SK-N-SH treated with all-trans-retinoic acid at 6 μM for 48 hours (cell line): ENCODE results near the gene AGBL1.

Source experiments
- ATAC-seq: fragments of 200-7000 bp; cut with Tn5 transposase; 3 replicates; pipeline ENCODE4 v1.9.1; 2020; ENCODE audit warnings: mild to moderate bottlenecking, moderate library complexity
- BACH2 ChIP-seq: fragments of 250-450 bp; sonication (Bioruptor Pico); IDR thresholded peaks from 2 replicates; pipeline ENCODE4 v1.9.0; 2021; ENCODE audit warnings: mild to moderate bottlenecking, borderline replicate concordance
- CREB5 ChIP-seq: fragments of 250-450 bp; sonication (Bioruptor Pico); IDR thresholded peaks from 2 replicates; pipeline ENCODE4 v1.5.1; 2020; ENCODE audit warnings: low read depth, mild to moderate bottlenecking, moderate library complexity
- CSDC2 ChIP-seq: fragments of 250-450 bp; sonication (Bioruptor Pico); IDR thresholded peaks from 2 replicates; pipeline ENCODE4 v1.5.0; 2020; ENCODE audit warnings: mild to moderate bottlenecking, moderate library complexity
- CSRNP3 ChIP-seq: fragments of 250-450 bp; sonication (Bioruptor Pico); IDR thresholded peaks from 2 replicates; pipeline ENCODE4 v1.5.1; 2021; ENCODE audit warnings: mild to moderate bottlenecking, moderate library complexity
- ESRRG ChIP-seq: fragments of 250-450 bp; sonication (Bioruptor Pico); IDR thresholded peaks from 2 replicates; pipeline ENCODE4 v1.6.1; 2021; ENCODE audit warnings: mild to moderate bottlenecking
- GLIS3 ChIP-seq: fragments of 250-450 bp; sonication (Bioruptor Pico); IDR thresholded peaks from 2 replicates; pipeline ENCODE4 v1.5.0; 2020; ENCODE audit warnings: mild to moderate bottlenecking, moderate library complexity
- ISL1 ChIP-seq: fragments of 250-450 bp; sonication (Bioruptor Pico); IDR thresholded peaks from 2 replicates; pipeline ENCODE4 v2.1.2; 2022; ENCODE audit warnings: mild to moderate bottlenecking, moderate library complexity
- OSR1 ChIP-seq: fragments of 250-450 bp; sonication (Bioruptor Pico); IDR thresholded peaks from 2 replicates; pipeline ENCODE4 v1.8.0; 2022; ENCODE audit warnings: moderate library complexity, mild to moderate bottlenecking, inconsistent platforms
- PATZ1 ChIP-seq: fragments of 250-450 bp; sonication (Bioruptor Pico); IDR thresholded peaks from 2 replicates; pipeline ENCODE4 v1.8.0; 2020; ENCODE audit warnings: mild to moderate bottlenecking, moderate library complexity, borderline replicate concordance
- POU6F1 ChIP-seq: fragments of 250-450 bp; sonication (Bioruptor Pico); IDR thresholded peaks from 2 replicates; pipeline ENCODE4 v1.8.0; 2021; ENCODE audit warnings: low read depth, mild to moderate bottlenecking, moderate library complexity, borderline replicate concordance
- RARB ChIP-seq: fragments of 250-450 bp; sonication (Bioruptor Pico); IDR thresholded peaks from 2 replicates; pipeline ENCODE4 v1.8.0; 2021; ENCODE audit warnings: mild to moderate bottlenecking, moderate library complexity
- SNAI2 ChIP-seq: fragments of 250-450 bp; sonication (Bioruptor Pico); IDR thresholded peaks from 2 replicates; pipeline ENCODE4 v1.5.0; 2020; ENCODE audit warnings: mild to moderate bottlenecking, moderate library complexity
- TCF4 ChIP-seq: fragments of 250-450 bp; sonication (Bioruptor Pico); IDR thresholded peaks from 2 replicates; pipeline ENCODE4 v1.8.0; 2021; ENCODE audit warnings: mild to moderate bottlenecking, moderate library complexity, borderline replicate concordance
- TOX ChIP-seq: fragments of 250-450 bp; sonication (Bioruptor Pico); IDR thresholded peaks from 2 replicates; pipeline ENCODE4 v1.8.0; 2021; ENCODE audit warnings: mild to moderate bottlenecking, moderate library complexity, borderline replicate concordance
- TSHZ2 ChIP-seq: fragments of 250-450 bp; sonication (Bioruptor Pico); IDR thresholded peaks from 2 replicates; pipeline ENCODE4 v1.5.0; 2020; ENCODE audit warnings: mild to moderate bottlenecking, moderate library complexity
- ZC3H10 ChIP-seq: fragments of 250-450 bp; sonication (Bioruptor Pico); IDR thresholded peaks from 2 replicates; pipeline ENCODE4 v1.5.1; 2021; ENCODE audit warnings: mild to moderate bottlenecking, moderate library complexity
- ZFP3 ChIP-seq: fragments of 250-450 bp; sonication (Bioruptor Pico); IDR thresholded peaks from 2 replicates; pipeline ENCODE4 v1.5.0; 2020; ENCODE audit warnings: mild to moderate bottlenecking, moderate library complexity
- ZFP30 ChIP-seq: fragments of 450-650 bp; formaldehyde crosslinking; IDR thresholded peaks from 2 replicates; pipeline ENCODE4 v1.5.0; 2022; ENCODE audit warnings: mild to moderate bottlenecking, moderate library complexity
- ZNF565 ChIP-seq: fragments of 450-650 bp; formaldehyde crosslinking; conservative IDR thresholded peaks from 2 replicates; pipeline ENCODE4 v1.5.0; 2020; ENCODE audit warnings: low read depth, mild to moderate bottlenecking, moderate library complexity

The AGBL1 gene

GRCh38 chr15:86615411-86615810 lies 535.7 kb downstream of the AGBL1 start:
- no peak for ATAC-seq
- TF ChIP-seq POU6F1 (CRISPR knock-in tag) = no peak
- TF ChIP-seq BACH2 (CRISPR knock-in tag) = no peak
- no peak for TF ChIP-seq ESRRG (CRISPR knock-in tag)
- TF ChIP-seq ZNF565 = no peak
- TF ChIP-seq TOX = no peak
- TF ChIP-seq CSRNP3 (CRISPR knock-in tag) = no peak
- TF ChIP-seq CSDC2 (CRISPR knock-in tag) = no peak
- no peak for TF ChIP-seq TCF4 (CRISPR knock-in tag)
- TF ChIP-seq ZFP30 (CRISPR knock-in tag) = no peak
- no peak for TF ChIP-seq OSR1 (CRISPR knock-in tag)
- TF ChIP-seq TSHZ2 = no peak
- TF ChIP-seq ZFP3 (CRISPR knock-in tag) = no peak
- TF ChIP-seq SNAI2 (CRISPR knock-in tag) = no peak
- no peak for TF ChIP-seq GLIS3 (CRISPR knock-in tag)
- TF ChIP-seq ISL1 = no peak
- TF ChIP-seq RARB (CRISPR knock-in tag) = no peak

- no peak for TF ChIP-seq ZC3H10
- no peak for TF ChIP-seq ISL1
- no peak for TF ChIP-seq BACH2 (CRISPR knock-in tag)
- no peak for TF ChIP-seq CSRNP3 (CRISPR knock-in tag)
- TF ChIP-seq TOX = no peak
- TF ChIP-seq ZFP30 (CRISPR knock-in tag) = no peak
- no peak for TF ChIP-seq PATZ1
- TF ChIP-seq, all 23 proteins: peak for 0
Measured at GRCh38 chr15:86615816-86616215, 536.1 kb downstream of the AGBL1 start.

GRCh38 chr15:86616771-86617170 lies 537.1 kb downstream of the AGBL1 start:
- ATAC-seq = no peak

More at GRCh38 chr15:86615816-86616215, 536.1 kb downstream of the AGBL1 start:
- ATAC-seq = no peak

More at GRCh38 chr15:86616771-86617170, 537.1 kb downstream of the AGBL1 start:
- no peak for TF ChIP-seq RARB (CRISPR knock-in tag)
- no peak for TF ChIP-seq TSHZ2
- TF ChIP-seq ISL1 = no peak
- TF ChIP-seq CSDC2 (CRISPR knock-in tag) = no peak
- no peak for TF ChIP-seq GLIS3 (CRISPR knock-in tag)
- no peak for TF ChIP-seq CREB5 (CRISPR knock-in tag)
- TF ChIP-seq BACH2 (CRISPR knock-in tag) = no peak
- no peak for TF ChIP-seq ESRRG (CRISPR knock-in tag)
- no peak for TF ChIP-seq CSRNP3 (CRISPR knock-in tag)
- no peak for TF ChIP-seq POU6F1 (CRISPR knock-in tag)
- TF ChIP-seq ZFP3 (CRISPR knock-in tag) = no peak
